Sciatic nerve (tissue), 2 donors: ENCODE results near the gene NAA60. TPM values are rescaled to one million over a fixed set of nuclear protein-coding genes. Genes with fewer than 3 reads are reported as not detected.

ENCODE experiments used
- ATAC-seq: fragments of 200-7000 bp; cut with Tn5 transposase; one replicate; pipeline ENCODE4 v1.9.1; 2020; ENCODE audit warnings: mild to moderate bottlenecking, moderate library complexity
- DNase-seq: peaks from one replicate; pipeline ENCODE4 v3.0.0-alpha.2; 2020; ENCODE audit warnings: low spot score
- intact Hi-C: fragments of 100-400 bp; cut with DNase I; formaldehyde crosslinking; loops from one replicate; pipeline ENCODE4 v1.14.2; 2022
- total RNA-seq: library from RNA; stranded (reverse); fragmentation: NEBNext Ultra II Directional; extraction: Animal tissue kit (Norgen Biotek cat#: 25700); gene quantifications from one replicate; pipeline ENCODE4 v1.2.1, GENCODE V29; 2021
- donor health status: DM: no; HTN: no; CAD: no.
- donor health status: DM: no; HTN: no; CAD: no.

Gene NAA60
- total RNA-seq, 1 donor from 2014 or later, result 41.3 TPM

DNA sequence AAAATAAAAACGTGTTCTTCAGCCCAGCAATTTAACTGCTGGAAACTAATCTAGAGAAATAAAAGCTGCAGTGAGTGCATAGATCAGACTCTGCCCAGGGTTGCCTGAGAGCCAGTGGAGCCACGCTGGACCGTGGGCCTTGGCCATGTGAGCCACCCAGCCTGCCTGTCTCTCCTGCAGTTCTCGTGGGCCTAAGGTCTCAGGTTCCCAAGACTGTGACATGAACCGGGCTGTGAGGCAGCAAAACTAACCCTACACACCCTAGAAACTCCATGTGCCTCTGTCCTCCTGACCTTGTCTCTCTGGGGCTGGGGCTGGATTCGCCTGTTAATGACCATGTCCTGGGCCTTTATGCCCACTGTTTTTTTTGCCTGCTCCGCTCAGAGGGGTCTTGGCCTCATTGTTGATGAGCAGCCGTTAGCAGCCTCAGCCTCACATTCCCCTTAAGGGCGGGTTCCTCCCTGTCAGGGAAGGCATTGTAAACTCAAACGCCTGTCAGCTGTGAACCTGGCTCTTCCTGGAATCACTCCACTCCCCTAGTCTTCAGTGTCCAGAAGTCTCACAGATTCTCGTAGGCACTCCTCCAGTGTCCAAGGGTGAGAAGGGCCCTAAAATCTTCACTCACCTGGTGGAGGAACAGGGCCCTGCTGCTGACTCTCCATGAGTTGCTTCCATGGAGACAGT, 34.9 kb downstream of the NAA60 start:
- ATAC-seq, result no peak
- intact Hi-C loops, result no loop called here
- DNase-seq, result no peak

DNA sequence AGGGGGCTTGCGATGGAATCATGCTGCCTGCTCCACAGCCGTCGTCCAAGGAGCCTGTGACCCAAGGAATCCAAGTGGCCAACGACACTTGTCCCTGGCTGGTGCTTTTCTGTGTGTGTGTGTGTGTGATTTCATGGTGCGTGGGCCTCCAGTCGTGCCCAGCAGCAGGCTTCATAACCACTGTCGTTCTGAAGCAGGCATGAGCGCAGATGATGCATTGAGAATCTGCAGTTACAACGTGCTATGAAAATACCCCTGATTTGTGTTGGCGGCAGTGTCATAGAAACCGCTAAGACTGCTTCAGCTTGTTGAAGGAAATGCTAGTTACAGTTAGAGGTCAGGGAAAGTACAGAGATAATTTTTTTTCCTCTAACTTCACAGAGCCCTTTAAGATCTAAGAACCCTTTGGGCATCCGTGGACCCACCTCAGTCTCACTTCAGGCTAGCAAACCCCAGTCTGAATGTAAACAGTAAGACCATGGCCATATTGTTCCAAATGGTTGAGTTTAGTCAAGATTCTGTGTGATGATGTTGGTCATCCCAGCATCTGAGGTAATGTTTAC, 36.3 kb downstream of the NAA60 start:
- ATAC-seq (no peak), DNase-seq (no peak)
- intact Hi-C loops, result no loop called here

DNA sequence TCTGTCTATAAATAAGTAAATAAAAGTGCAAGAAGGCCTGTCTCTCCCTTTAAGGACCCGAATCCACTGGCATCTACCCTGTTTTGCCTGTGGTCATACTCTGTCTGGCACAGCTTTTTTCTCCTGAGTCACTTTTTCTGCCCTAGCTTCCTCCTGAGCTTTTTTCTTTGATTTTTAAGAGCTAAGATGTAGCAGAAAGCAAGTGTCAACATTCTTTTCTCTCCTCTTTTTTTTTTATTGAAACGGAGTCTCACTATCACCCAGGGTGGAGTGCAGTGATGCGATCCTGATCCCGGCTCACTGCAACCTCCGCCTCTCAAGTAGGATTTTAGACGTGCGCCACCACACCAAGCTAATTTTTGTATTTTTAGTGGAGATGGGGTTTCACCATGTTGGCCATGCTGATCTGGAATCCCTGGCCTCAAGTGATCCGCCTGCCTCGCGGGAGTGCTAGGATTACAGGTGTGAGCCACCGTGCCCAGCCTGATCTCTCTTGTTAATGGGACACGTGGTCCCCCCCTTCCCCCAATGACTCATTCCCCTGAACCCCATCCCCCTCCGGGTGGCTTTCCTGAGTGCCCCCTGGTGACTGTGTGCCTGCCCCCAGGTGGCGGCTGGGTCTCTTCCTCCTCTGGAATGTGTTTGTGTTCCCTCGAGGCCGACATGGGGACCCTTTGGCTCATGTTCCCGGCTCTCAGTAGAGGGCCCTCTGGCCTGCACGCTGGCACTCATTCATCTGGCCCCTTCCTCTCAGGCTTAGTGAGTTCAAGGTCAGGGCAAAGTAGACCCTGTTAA, 37.6 kb downstream of the NAA60 start:
- DNase-seq (no peak), ATAC-seq (no peak)
- intact Hi-C loops, result no loop called here

DNA sequence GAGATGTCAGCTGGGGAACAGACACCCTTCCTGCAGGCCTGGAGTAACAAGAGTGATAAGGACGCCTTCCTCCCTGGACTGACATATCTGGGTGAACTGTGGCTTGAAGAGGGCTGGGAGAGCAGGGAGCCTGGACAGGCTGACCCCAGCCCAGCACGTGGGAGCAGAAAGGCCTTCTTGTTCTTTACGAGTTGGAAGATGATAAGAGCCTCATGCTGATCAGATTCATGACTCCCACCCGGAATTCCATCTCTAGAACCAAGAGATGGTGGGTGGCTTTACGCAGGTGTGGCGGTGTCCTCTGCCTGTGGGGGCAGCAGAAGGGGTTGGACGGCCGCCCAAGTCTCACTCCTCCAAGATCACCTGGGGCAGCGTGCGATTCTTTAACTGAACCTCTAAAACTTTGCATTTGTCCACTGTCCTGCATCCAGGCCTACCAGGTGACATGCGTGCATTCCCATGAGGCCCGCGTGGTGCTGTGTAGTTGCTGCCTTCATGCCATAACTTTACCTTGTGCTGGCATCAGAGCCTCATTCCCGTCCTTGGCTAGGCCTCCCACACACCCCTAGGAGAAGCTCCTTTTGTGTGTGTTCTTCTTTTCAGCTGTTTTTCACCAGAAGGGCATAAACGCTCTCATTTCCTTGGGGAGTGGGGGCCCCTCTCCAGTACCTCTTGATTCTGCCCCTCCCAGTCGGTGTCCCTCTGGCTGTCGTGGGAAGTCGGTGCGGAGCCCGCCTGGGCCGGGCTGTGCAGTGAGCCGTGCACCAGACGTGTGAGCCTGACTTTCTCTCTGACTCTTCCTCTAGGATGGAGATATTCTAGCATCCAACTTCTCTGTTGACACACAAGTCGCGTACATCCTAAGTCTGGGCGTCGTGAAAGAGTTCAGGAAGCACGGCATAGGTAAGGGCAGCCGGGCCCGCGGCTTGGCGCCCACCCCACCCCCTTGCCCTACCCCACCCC, 38.5 kb downstream of the NAA60 start:
- DNase-seq (no peak), ATAC-seq (no peak)
- intact Hi-C loops, result no loop called here

GRCh38 chr16:3482659-3483241, 39.3 kb downstream of the NAA60 start:
- ATAC-seq (no peak), DNase-seq (no peak)
- intact Hi-C loops, result no loop called here

GRCh38 chr16:3484318-3485096, 41.0 kb downstream of the NAA60 start:
- intact Hi-C loops, result no loop called here
- DNase-seq, result no peak
- ATAC-seq, result no peak

- ATAC-seq, result no peak
- DNase-seq, result no peak
- intact Hi-C loops, result no loop called here
Observed at GRCh38 chr16:3485097-3485745, 41.7 kb downstream of the NAA60 start.

GRCh38 chr16:3485821-3486505, 42.5 kb downstream of the NAA60 start:
- ATAC-seq (peak; percentile 4), DNase-seq (no peak)
- intact Hi-C loops, result no loop called here

- DNase-seq (no peak), ATAC-seq (peak; percentile 7)
- intact Hi-C loops, result no loop called here
Observed at GRCh38 chr16:3486506-3487215, 43.2 kb downstream of the NAA60 start.

DNA sequence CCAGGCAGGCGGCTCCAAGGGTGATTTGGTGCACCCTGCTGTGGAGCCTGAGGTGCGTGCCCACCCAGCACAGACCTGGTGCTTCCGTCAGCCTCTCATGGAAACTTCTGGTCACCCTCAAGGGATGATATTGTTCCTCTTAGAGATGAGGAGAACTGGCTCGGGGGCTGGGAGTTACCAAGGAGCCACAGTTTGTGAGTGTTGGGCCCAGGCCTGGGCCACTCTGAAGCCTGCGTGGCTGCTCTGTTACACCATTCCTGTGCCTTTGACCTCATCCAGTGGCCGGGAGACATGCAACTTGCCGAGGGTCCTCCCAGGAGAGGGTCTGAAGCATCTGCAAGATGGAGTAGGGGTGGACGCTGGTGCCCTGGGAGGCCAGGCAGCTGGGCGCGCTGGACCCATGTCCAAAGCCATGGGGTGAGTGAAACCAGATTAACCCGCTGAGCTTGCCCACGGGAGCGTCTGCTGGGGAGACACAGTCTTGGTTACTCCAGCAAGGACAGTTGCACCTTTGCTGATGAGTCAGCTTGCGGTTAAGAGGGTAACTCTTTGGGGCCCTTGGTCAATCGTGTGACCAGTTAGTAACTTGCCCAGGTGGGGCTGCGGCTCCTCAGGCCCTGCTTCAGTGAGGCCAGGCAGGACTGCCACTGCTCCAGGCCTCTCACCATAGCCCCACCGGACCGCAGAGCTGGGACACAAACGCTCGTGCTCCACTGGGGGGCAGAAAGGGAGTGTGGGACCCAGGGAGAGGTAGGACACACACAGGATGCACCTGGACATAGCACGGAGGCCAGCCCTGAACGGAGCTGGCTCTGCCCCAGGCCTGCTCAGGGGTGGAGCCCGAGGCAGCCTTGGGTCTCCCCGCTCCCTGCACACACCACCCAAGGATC, 44.3 kb downstream of the NAA60 start:
- no peak for ATAC-seq
- intact Hi-C loops, result no loop called here
- DNase-seq, result no peak

- ATAC-seq (no peak), DNase-seq (no peak)
- intact Hi-C loops, result no loop called here
Observed at GRCh38 chr16:3488801-3489200, 45.3 kb downstream of the NAA60 start.

GRCh38 chr16:3490911-3491629, 47.6 kb downstream of the NAA60 start:
- intact Hi-C loops, result no loop called here
- no peak for DNase-seq
- ATAC-seq, result no peak

GRCh38 chr16:3492356-3492755, 48.9 kb downstream of the NAA60 start:
- no peak for ATAC-seq
- intact Hi-C loops, result no loop called here
- no peak for DNase-seq

DNA sequence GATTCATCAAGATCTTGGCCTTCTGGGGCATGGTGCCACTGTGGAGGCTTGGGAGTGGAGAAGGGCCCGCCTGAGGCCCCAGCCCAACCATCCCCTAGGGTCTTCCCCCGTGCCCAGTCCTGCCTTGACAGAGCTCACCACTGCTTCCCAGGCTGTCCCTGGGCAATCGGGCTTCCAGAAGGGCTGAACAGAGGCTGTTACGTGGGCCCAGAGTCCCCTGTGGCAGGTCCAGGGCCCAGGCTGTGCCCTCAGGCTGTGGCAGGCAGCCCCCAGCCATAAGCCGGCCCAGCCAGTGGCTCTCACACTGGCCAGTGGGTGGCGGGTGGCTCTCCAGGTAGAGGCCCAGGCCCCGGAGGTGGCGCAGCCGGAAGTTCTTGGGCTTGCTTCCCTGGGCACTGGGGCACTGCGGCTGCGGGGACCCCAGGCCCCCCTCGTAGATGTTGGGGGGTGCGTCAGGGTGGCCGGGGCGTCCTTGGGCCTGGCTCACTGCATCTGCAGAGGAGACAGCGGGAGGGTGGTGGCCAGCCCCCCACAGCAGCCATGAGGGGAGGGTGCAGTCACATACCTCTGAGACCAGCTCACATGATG, 51.0 kb downstream of the NAA60 start:
- intact Hi-C loops, result no loop called here
- ATAC-seq, result no peak
- DNase-seq, result no peak

- no peak for DNase-seq
- intact Hi-C loops, result no loop called here
- ATAC-seq, result no peak
Observed at GRCh38 chr16:3495176-3495575, 51.7 kb downstream of the NAA60 start, which contains the start of gene C16orf90. TSS of gene C16orf90 (minus strand) at chr16:3495489. CDS start at chr16:3495421, 68 bp downstream.
